NCI-H1417 treated with DMSO at 0.1 percent for 48 hours (cell line): ENCODE results near the gene NEK1.
"Not testable (repeated sequence)": the region's sequence is repeated elsewhere in the genome, so short reads cannot be mapped to it uniquely, and the experiment has no call there.

Experiments
- DNase-seq: peaks from one replicate; lab custom pipeline; 2025; lab: John Stamatoyannopoulos, UW

Gene NEK1

DNA sequence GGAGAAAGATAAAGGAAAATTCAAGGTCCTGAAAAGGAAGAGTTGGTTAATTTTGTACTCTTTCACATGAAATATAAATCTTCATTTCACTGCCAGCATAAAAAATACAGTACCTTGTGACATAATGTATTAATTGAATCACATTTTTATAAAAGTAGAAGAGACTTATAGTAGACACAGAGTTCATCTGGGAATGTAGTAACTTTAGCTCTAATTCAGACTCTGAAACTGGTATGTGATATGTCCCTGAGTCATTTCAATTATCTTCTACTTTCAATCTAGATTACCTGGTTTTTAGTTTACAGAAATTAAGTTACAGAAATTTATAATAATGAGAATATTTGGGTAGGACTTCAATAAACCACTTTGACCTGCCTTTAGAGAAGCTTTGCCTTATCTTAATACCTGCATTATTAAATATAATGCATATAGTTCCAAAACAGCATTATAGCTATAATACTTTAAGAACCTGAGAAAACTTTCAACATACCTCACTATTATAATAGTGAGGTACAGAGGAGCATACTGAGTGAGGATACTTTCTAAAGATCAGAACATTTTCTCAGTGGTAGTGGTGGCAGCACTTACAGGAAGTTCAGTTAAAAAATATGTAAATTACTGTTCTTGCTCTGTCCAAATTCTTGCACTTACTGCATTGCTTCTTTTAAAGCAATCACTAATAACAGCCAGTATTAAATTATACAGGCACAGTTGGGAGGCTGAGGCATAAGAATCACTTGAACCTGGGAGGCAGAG is 11.2 kb downstream of the NEK1 start:
- DNase-seq: no peak

- DNase-seq: no peak
Observed at GRCh38 chr4:169594560-169595195, 17.7 kb downstream of the NEK1 start.

DNA sequence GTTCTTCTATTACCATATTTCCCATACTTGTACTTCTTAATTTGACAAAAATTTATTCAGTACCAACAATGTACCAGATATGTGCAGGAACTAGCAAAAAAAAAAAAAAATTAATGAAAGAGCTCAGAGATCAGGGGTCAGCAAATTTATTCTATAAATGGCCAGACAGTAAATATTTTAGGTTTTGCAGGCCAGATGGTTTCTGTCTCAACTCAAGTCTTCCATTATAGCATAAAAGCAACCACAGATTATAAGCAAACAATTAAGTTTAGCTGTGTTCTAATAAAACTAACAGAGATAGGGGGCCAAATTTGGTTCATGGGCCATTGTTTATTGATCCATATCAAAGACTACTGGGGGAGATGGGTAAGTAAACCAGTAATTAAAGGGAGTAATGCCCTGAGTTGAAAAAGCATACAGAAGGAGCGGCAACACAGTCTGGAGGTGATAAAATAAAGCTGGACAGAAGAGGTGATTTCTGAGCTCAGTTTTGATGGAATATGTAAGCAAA is 19.3 kb downstream of the NEK1 start:
- no peak for DNase-seq

DNA sequence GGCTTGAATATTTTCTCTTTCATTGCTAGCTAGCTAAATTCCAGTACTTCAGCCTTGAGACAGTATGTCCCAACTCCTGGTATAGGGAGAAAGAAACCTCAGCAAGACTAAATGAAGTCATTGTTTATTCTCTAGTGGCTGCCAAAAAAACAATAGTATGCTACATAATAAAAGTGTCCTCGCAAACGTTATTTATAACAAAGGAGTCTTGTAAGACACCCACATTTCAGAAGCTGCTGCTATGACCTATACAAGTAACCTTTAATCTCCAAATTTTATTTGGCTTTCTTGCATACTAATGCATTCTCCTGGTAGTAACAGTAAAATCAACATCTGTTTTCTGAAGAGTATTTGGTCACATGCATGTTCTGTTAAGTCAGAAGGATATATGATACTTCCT is 28.8 kb downstream of the NEK1 start:
- DNase-seq: no peak

- no peak for DNase-seq
Observed at GRCh38 chr4:169582706-169583105, 29.7 kb downstream of the NEK1 start.

- no peak for DNase-seq
Observed at GRCh38 chr4:169582203-169582602, 30.2 kb downstream of the NEK1 start.

- DNase-seq: no peak
Observed at GRCh38 chr4:169573889-169574288, 38.5 kb downstream of the NEK1 start.

- DNase-seq: no peak
Observed at GRCh38 chr4:169571435-169571834, 40.9 kb downstream of the NEK1 start.

DNA sequence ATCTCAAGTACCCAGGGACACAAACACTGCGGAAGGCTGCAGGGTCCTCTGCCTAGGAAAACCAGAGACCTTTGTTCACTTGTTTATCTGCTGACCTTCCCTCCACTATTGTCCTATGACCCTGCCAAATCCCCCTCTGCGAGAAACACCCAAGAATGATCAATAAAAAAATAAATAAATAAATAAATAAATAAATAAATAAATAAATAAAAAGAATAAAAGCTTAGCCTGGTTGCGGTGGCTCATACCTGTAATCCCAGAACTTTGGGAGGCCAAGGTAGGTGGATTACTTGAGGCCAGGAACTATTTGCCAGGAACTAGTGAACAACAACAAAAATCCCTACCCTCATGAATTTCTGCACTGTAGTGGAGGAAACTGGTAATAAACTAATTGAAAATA is 41.4 kb downstream of the NEK1 start:
- not testable (repeated sequence) for DNase-seq

DNA sequence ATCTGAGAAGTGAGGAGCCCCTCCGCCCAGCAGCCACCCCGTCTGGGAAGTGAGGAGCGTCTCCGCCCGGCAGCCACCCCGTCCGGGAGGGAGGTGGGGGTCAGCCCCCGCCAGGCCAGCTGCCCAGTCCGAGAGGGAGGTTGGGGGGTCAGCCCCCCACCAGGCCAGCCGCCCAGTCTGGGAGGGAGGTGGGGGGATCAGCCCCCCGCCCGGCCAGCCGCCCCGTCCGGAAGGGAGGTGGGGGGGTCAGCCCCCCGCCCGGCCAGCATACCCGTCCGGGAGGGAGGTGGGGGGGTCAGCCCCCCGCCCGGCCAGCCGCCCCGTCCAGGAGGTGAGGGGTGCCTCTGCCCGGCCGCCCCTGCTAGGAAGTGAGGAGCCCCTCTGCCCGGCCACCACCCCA is 42.1 kb downstream of the NEK1 start:
- DNase-seq: not testable (repeated sequence)

- not testable (repeated sequence) for DNase-seq
Observed at GRCh38 chr4:169569188-169569587, 43.2 kb downstream of the NEK1 start.

- DNase-seq: no peak
Observed at GRCh38 chr4:169567916-169568315, 44.5 kb downstream of the NEK1 start.

- no peak for DNase-seq
Observed at GRCh38 chr4:169566021-169566818, 46.2 kb downstream of the NEK1 start.

DNA sequence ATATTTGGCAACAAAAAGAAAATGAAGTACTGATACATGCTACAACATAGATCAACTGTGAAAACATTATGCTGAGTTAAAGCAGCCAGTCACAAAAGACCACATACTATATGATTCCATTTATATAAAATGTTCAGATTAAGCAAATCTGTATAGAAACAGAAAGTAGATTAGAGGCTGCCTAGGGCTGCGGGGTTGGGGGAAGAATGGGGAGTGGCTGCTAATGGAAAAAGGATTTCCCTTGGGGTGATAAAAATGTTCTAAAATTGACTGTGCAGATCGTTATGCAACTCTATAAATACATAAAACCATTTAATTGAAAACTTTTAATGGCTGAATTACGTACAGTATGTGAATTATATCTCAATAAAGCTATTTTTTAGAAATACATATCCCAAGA is 46.8 kb downstream of the NEK1 start:
- DNase-seq: no peak

DNA sequence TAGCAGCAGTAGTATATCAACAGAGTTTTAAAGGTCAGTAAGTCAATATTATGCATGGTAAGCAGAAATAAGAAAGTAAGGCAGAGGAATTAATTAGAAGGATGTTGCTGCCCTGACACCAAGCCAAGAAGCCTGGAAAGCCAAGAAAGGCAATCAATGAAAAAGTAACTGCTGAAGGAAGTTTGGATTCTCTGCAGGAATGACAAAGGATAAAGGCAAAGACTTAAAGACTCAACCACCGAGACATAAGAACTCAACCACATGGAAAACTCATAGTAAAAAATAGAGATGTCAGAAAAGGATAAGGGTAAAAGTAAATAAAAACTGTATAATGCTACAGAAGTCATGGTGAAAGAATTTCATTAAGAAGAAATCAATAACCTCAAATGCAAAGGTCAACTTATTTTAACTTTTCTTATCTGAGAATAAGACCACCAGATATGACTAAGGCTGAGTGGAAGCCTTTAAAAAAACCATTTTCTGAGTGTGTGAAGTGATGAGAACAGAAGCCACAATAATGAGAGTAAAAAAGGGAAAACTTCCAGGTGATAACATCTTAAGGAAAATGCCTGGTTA is 55.2 kb downstream of the NEK1 start:
- no peak for DNase-seq

GRCh38 chr4:169546548-169546947 is 65.8 kb downstream of the NEK1 start:
- DNase-seq: not testable (repeated sequence)

DNA sequence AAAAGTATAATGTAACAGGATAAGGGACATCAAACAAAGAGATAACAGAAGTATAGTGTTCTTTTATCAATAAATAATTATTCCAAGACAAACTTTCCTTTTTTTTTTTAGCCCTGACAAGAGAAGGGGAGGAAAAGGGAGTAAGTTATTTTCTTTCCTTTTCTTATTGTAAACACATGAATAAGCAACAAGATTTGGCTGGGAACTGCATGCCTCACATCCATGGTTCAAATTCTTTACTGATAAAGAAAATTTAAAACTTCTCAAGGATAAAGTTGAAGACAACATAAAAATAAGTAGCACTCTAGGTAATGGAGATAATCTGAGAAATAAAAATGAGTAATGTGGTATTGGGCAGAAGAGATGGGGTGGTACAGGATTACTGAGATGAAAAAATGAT is 71.6 kb downstream of the NEK1 start:
- DNase-seq: no peak

DNA sequence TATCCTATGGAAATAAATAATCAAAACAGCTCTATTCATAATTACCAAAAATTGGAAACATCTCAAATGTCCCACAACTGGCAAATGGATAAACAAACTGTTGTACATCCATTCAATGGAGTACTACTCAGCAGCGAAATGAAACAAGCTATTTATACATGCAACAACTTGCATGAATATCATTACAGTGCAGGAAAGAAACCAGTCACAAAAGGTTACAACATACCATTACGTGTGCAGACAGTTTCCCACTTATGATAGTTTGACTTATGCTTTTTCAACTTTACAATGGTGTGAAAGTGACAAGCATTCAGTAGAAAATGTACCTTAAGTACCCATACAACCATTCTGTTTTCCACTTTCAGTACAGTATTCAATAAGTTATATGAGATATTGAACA is 82.3 kb downstream of the NEK1 start:
- no peak for DNase-seq

DNA sequence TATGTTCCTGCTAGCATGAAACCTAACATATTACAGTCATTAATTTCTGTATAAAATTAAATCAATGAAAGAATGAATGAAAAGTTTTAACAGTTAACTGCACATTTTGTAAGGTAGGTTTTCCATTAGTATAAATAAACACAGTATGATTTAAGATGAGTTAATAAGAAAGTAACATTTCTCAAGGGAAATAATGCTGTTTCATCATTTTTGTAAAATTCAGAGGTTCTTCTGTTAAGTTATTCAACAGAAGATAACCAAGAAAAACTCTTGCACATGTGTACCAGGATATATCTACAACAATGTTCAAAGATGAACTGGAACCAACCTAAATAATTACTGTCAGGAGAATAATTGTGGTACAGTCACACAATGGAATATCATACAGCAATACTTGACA is 88.6 kb downstream of the NEK1 start:
- no peak for DNase-seq

GRCh38 chr4:169510617-169511016 is 101.8 kb downstream of the NEK1 start:
- no peak for DNase-seq

- DNase-seq: no peak
Observed at GRCh38 chr4:169506903-169507302, 105.5 kb downstream of the NEK1 start.

- not testable (repeated sequence) for DNase-seq
Observed at GRCh38 chr4:169499907-169500306, 112.5 kb downstream of the NEK1 start.
